ENCODE data around the gene PLCH1. TPM values are rescaled to one million over a fixed set of nuclear protein-coding genes. Genes with fewer than 3 reads are reported as not detected.

Gene PLCH1
- total and polyA plus RNA-seq, 2 of the 8 experiments (the other 6 are each of a cell fraction or from before 2014, with no cell fraction given) = 5.8 to 17.2 TPM

DNA sequence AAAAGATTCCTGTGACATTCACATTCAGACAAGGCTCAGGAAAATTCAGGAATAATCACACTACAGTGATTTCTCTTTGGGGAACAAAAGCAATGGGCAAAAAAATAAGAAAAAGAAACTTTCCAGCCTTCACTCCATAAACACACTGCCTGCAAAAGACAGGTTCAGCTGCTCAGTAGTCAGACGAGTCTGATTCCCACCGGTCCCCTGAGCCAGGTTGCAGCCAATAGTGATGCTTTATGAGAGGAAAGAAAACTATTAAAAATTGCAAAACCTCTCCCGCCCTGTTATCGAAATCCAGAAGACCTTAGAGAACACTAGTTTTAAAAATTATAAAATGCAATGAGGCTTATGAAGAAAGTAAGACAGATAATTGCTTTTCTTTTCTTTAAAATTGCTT is 8.5 kb downstream of the PLCH1 start:
- no peaks in the 10 kb centered on the region for H3K36me3 ChIP-seq (ENCODE audit: control insufficient read depth in 2 of 4, insufficient read depth in 4 of 4, low read length in 3 of 4)
- no peak overlapping the region for H2AFZ ChIP-seq (ENCODE audit: low read length)
- no peak overlapping the region for H2BK120ac ChIP-seq (replicated peaks; ENCODE audit: low read depth, low read length)
- H4K91ac ChIP-seq (replicated peaks; ENCODE audit: insufficient read length, low read length) = no peak overlapping the region
- H3K56ac ChIP-seq (replicated peaks; ENCODE audit: insufficient read length, low read depth, low read length) = no peak overlapping the region
- peaks cover 0 to 60% of the 10 kb centered on the region in 2 experiments; a peak in 2 of 4 replicates for H3K79me2 ChIP-seq (ENCODE audit: control insufficient read depth in 1 of 2, insufficient read depth in 2 of 2, low read length in 2 of 2)
- no peak overlapping the region for H3K23ac ChIP-seq (ENCODE audit: insufficient read length)
- ChIA-PET CTCF (ENCODE audit: partially characterized antibody) (interaction anchor here (0.7 to 2.3 kb wide), 5 partner anchors 15 to 1036 kb away, joined by 3 to 8 read pairs (median 4); no protein-coding TSS in a partner anchor), POLR2A (ENCODE audit: partially characterized antibody) (interaction anchor here (0.8 kb wide), 1 partner anchor 25 kb away, joined by 3 read pairs; no protein-coding TSS in a partner anchor)
- H4K8ac ChIP-seq (ENCODE audit: extremely low read depth, insufficient read depth, low read length) = no peak overlapping the region
- no peak overlapping the region for H2BK15ac ChIP-seq (ENCODE audit: low read length)
- WGBS, 2 experiments (ENCODE audit: extremely low coverage in 1 of 2, insufficient coverage in 1 of 2, insufficient read length in 1 of 2, insufficient replicate concordance in 2 of 2, low coverage in 1 of 2, low lambda C conversion rate in 2 of 2, missing lambda C conversion rate in 1 of 2) = 85% methylated on average over 4 of the region's 4 CpGs; no CpG with 5 or more reads in 1 of the 2 experiments
- H3K27ac ChIP-seq (ENCODE audit: low read depth, low read length) = no peak overlapping the region
- H3K18ac ChIP-seq (ENCODE audit: extremely low read depth, low read length) = no peak overlapping the region
- no peak overlapping the region for H4K5ac ChIP-seq (ENCODE audit: insufficient read length, low read depth, low read length)
- no peaks in the 10 kb centered on the region for H3K9me3 ChIP-seq (ENCODE audit: insufficient read depth in 2 of 2, low read depth in 1 of 2, low read length in 1 of 2)
- peaks cover 2% of the 10 kb centered on the region; the same call in 1 of the 2 replicates for H3K79me1 ChIP-seq (ENCODE audit: low read depth, low read length)
- H3K14ac ChIP-seq (ENCODE audit: insufficient read length) = no peak overlapping the region
- H3K4me1 ChIP-seq (replicated peaks in 1 of 4; ENCODE audit: control insufficient read depth in 3 of 4, insufficient read depth in 4 of 4, low read length in 3 of 4) = peaks cover 0 to 4% (median 1%) of the 10 kb centered on the region in 4 experiments; a peak in 2 of 7 replicates
- no peak overlapping the region for H2BK20ac ChIP-seq (ENCODE audit: low read length)
- no peak overlapping the region for H3K9ac ChIP-seq (replicated peaks in 1 of 4; ENCODE audit: extremely low read depth in 1 of 4, low read depth in 3 of 4, low read length in 3 of 4)
- H2AK5ac ChIP-seq (ENCODE audit: low read depth, low read length) = no peak overlapping the region
- H4K20me1 ChIP-seq (replicated peaks in 1 of 2; ENCODE audit: control insufficient read depth in 1 of 2, insufficient read depth in 2 of 2, low read length in 2 of 2) = no peaks in the 10 kb centered on the region
- H2BK12ac ChIP-seq (ENCODE audit: low read depth, low read length) = no peak overlapping the region
- no peak overlapping the region for H3K4me2 ChIP-seq (ENCODE audit: insufficient read depth in 1 of 2, low read depth in 2 of 2, low read length in 2 of 2)
- H3K23me2 ChIP-seq (ENCODE audit: low read depth, low read length) = no peaks in the 10 kb centered on the region; the same call in 1 of the 2 replicates
- no peak overlapping the region for H3K4me3 ChIP-seq (ENCODE audit: extremely low read depth in 1 of 4, insufficient read depth in 2 of 4, low read depth in 3 of 4, low read length in 4 of 4)
- no peak overlapping the region for H3K4ac ChIP-seq (replicated peaks; ENCODE audit: insufficient read length, low read depth, low read length)
- no peak for DNase-seq (ENCODE audit: low read depth in 1 of 2, low spot score in 2 of 2)
- H3K27me3 ChIP-seq (replicated peaks in 1 of 4; ENCODE audit: control insufficient read depth in 3 of 4, extremely low read depth in 1 of 4, insufficient read depth in 3 of 4, low read length in 3 of 4) = no peaks in the 10 kb centered on the region
- FAIRE-seq = no peak
- no peak overlapping the region for H2BK5ac ChIP-seq (ENCODE audit: low read depth, low read length)
- no peak for TF ChIP-seq RXRA (IDR thresholded peaks at IDR 0.05; ENCODE audit: insufficient read depth, low read depth, low read length)
- TF ChIP-seq EGR1 (IDR thresholded peaks at IDR 0.05; ENCODE audit: borderline replicate concordance, low read depth, low read length) = no peak
- TF ChIP-seq, protein P1, sequence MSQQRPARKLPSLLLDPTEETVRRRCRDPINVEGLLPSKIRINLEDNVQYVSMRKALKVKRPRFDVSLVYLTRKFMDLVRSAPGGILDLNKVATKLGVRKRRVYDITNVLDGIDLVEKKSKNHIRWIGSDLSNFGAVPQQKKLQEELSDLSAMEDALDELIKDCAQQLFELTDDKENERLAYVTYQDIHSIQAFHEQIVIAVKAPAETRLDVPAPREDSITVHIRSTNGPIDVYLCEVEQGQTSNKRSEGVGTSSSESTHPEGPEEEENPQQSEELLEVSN (IDR thresholded peaks at IDR 0.05) = no peak
- no peak for TF ChIP-seq SP2 (IDR thresholded peaks at IDR 0.05; ENCODE audit: low read length)
- TF ChIP-seq, protein P2, sequence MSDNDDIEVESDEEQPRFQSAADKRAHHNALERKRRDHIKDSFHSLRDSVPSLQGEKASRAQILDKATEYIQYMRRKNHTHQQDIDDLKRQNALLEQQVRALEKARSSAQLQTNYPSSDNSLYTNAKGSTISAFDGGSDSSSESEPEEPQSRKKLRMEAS (IDR thresholded peaks at IDR 0.05) = no peak
- TF ChIP-seq TBP (IDR thresholded peaks at IDR 0.05; ENCODE audit: low read depth, low read length) = no peak
- TF ChIP-seq SP4 (IDR thresholded peaks at IDR 0.05; ENCODE audit: low read length) = no peak
- TF ChIP-seq CBX5 (IDR thresholded peaks at IDR 0.05; ENCODE audit: low read depth, low read length) = no peak
- no peak for TF ChIP-seq CEBPB (IDR thresholded peaks at IDR 0.05; ENCODE audit: low read depth, low read length)
- TF ChIP-seq SRF (IDR thresholded peaks at IDR 0.05; ENCODE audit: low read depth, low read length) = no peak
- no peak for TF ChIP-seq EP300 (IDR thresholded peaks at IDR 0.05; ENCODE audit: borderline replicate concordance in 1 of 2, low read depth in 2 of 2, low read length in 2 of 2)
- no peak for TF ChIP-seq CREB1 (IDR thresholded peaks at IDR 0.05)
- TF ChIP-seq POLR2AphosphoS5 (IDR thresholded peaks at IDR 0.05; ENCODE audit: low read depth, low read length) = no peak
- TF ChIP-seq POU5F1 (IDR thresholded peaks at IDR 0.05; ENCODE audit: low read depth, low read length) = no peak
- TF ChIP-seq SP1 (IDR thresholded peaks at IDR 0.05; ENCODE audit: low read depth, low read length) = no peak

Data from H1 (cell line).